HG02678 (cell line): ENCODE data around the gene LCTL.
"Not testable (repeated sequence)": the region's sequence is repeated elsewhere in the genome, so short reads cannot be mapped to it uniquely, and the experiment has no call there.

Experiments
- ATAC-seq: cut with Tn5 transposase; IDR thresholded peaks from one replicate; pipeline ENCODE4 v1.9.1; 2021; ENCODE audit warnings: mild to moderate bottlenecking, moderate library complexity; ENCODE audit not compliant: unreplicated experiment

LCTL gene

GRCh38 chr15:66503780-66504562, 61.8 kb downstream of the LCTL start:
- no peak for ATAC-seq

GRCh38 chr15:66503041-66503648, 62.7 kb downstream of the LCTL start:
- not testable (repeated sequence) for ATAC-seq

- no peak for ATAC-seq
Observed at GRCh38 chr15:66502491-66502890, 63.3 kb downstream of the LCTL start.

- not testable (repeated sequence) for ATAC-seq
Observed at GRCh38 chr15:66500346-66500745, 65.5 kb downstream of the LCTL start.

- no peak for ATAC-seq
Observed at GRCh38 chr15:66498501-66499386, 67.1 kb downstream of the LCTL start.
